AG20443 (cell line): ENCODE results near the gene UBE2E1.

ENCODE experiments used
- DNase-seq: peaks from one replicate; pipeline ENCODE4 v3.0.0; 2012; ENCODE audit warnings: low spot score, mixed read lengths

UBE2E1 gene

GRCh38 chr3:23805633-23806533, at the start of gene UBE2E1:
UBE2E1 (plus strand) TSS chr3:23805955; CDS start chr3:23807270, 1,315 bp downstream.
- DNase-seq, result peak; percentile 84

- DNase-seq, result no peak
Observed at GRCh38 chr3:23756206-23756840, 49.4 kb upstream of the UBE2E1 start.

DNA sequence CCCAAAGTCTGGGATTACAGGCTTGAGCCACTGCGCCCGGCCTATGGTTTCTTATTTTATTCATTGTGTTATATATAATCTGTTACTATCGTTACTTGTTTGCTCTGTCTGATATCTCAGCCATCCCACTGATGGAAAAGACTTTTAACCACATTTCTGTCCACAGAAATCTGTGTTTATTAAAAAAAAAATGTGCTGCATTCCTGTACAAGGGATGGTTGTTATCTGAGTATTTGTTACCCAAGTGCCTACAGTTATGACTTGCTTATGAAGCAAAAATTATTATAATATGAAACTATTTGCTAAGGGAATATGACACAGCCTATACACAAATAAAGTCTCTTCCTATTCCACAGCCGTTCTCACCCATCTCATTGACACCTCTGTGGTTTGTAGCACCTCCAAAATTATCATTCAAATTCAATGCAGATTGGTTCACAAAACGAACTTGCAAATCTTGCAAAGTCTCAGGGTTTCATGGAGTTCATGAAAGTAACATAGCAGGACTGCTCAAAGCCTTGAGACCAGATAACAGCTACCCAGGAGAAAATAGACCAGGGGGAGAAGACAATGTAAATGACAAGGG, 47.4 kb upstream of the UBE2E1 start:
- DNase-seq, result no peak

DNA sequence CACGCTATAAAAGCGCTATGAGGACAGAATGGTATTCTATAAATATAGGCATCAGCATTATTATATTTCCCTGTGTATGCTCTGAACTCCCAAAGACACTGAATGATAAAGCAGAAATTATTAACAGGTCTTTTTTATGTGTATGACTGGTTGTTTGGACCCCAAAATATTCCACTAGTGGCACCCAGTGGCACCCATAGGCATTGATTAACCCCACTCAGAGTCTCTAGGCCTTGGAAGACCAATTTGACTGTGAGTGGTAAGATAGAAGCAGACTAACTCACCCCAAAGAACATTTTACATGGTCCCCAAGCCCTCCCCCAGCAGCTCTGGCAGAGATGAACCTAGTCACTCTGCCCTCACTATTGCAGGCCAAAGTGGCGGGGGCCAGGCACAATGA, 45.4 kb upstream of the UBE2E1 start:
- no peak for DNase-seq

GRCh38 chr3:23760871-23761373, 44.8 kb upstream of the UBE2E1 start:
- DNase-seq, result no peak

- DNase-seq, result peak; percentile 32
Observed at GRCh38 chr3:23761440-23761896, 44.3 kb upstream of the UBE2E1 start.

DNA sequence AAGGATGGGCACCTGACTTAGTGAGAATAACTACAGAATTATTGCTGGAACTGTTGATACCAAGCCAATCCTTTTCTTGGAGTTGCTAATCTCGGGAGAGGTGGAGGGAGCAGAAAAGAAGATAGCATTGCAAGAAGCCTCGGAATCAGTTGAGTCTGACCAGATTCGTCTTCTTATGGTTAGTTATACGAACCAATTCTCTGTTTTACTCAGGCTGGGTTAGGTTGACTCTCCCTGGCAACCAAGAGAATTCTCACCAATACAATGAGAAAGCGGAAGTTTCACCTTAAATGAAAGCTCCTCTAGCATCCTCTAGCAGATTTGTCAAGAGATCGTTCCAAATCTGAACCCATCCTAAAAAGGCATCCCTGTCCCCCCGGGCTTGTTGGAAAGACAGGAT, 43.5 kb upstream of the UBE2E1 start:
- no peak for DNase-seq

- peak; percentile 44 for DNase-seq
Observed at GRCh38 chr3:23762759-23763477, 42.8 kb upstream of the UBE2E1 start.

DNA sequence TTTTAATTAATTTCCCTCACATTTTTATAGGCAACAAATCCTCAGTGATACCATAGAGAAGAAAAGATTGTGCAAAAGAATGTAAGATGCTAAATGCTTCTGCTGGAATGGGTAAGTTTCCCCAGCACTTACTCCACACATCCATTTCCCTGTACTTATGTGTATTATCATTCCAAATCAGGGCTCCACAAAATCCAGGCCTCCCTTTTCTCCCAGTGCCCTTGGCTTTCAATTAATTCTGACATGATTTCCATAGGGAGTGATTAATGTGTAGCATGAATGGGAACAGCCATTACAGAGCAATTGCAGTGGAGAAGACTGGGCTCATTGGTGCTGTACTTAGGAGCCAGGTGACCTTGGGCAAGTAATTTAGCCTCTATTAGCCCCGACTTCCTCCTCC, 41.3 kb upstream of the UBE2E1 start:
- DNase-seq, result no peak

DNA sequence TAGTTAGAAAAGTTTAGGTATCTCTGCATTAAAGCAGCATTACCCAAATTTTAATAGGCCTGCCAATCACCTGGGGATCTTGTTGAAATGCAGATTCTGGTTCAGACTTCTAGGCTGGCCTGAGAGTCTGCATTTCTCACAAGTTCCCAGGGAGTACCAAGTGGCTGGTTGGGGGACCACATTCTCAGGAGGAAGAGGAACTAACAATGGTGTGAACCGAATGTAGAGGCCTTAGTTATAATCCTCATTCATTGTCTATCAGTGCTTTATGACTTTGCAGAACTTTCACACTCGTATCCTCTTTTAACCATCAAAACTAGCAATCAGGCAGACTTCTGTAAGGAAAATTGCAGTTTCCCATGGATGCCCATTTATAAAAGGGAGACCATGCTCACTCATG, 38.2 kb upstream of the UBE2E1 start:
- no peak for DNase-seq

GRCh38 chr3:23775254-23775909, 30.4 kb upstream of the UBE2E1 start:
- DNase-seq, result no peak

DNA sequence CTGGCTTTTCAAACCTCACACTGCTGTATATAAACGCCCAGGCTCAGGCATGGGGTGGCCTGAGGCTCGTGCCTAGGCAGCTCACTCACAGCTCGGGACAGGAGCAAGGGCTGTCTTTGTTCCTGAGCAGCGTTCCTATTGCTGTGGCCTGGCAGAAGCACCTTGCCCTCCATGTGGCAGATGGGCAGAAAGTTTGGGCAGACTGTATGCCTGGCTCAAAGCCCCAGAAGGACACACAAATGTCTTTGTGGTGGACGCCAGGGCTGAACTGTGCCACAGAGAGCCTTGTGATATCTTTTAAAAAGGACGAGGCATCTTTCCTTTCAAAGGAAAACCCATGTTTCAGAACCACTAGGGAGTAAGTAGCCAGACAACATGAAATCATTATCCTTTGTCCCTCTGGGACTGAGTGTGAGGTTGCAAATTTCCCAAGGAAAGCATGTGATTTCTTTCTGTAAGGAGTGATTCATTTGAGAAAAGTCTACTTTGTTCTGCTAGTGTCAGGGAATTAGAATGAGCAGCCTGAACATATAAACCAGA, 29.3 kb upstream of the UBE2E1 start:
- peak; percentile 85 for DNase-seq

GRCh38 chr3:23778446-23778845, 27.3 kb upstream of the UBE2E1 start:
- no peak for DNase-seq

GRCh38 chr3:23779841-23780240, 25.9 kb upstream of the UBE2E1 start:
- DNase-seq, result no peak

DNA sequence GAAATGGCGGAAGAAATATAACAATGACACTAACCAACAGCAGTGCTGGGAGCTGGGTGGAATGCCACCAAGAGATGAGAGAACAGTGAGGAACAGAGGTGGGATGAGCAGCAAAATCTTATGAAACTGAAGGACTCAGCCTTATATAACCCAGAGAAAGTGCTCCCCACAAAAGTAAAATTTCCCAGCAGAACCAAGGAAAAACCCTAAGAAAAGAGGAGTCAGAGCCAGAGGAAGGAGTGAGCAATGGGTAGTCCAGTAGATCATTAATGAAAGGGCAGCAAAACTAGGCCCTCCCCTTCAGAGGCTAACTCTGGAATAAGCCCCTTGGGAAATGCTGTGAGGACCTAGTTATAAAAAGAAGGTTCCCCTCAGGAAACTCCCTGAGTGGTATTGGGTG, 24.7 kb upstream of the UBE2E1 start:
- DNase-seq, result no peak

- no peak for DNase-seq
Observed at GRCh38 chr3:23781871-23782270, 23.9 kb upstream of the UBE2E1 start.

DNA sequence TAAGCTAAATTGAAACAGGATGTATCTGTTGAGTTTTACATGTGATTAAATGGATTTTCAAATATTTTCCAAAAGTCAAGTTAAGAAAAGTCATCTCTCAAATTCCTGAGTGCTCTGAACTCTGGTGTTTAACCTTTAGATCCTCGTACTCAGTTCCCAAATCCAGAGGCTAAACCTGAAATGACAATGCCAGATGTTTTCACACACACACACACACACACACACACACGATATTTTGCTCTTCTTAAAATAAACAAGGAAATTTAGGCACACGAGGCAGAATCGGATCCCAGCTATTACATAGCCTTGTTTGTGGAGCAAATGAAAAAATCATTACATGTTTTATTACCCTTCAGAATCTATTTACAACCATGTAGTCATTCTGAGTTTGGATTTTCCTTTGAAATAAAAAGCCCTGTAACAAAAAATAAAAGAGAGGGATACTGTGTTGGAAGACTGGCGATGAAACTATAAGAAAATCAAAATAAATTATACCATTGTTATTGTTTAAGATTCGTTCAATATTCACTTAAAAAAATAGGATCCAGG, 20.6 kb upstream of the UBE2E1 start:
- no peak for DNase-seq

DNA sequence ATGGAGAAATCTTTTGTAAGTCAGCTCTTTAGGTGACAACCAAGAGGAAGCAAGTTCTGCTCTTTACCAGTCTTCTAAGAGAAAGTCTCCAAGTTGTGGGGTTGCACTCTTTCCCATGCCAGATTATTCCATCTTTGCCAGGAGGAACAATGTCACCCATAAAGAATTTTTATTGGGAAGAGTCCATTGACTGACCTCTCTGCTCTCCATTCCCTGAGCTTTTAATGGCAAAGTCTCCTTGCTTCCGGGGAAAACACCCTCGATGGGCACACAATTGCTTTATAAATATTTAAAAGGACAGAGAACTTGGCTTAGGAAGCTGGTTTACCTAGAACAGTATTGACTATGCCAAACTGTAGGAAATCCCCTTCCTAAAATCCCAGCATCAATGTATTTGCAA, 19.9 kb upstream of the UBE2E1 start:
- DNase-seq, result no peak

GRCh38 chr3:23791678-23792077, 14.1 kb upstream of the UBE2E1 start:
- DNase-seq, result no peak

- no peak for DNase-seq
Observed at GRCh38 chr3:23793528-23794134, 12.1 kb upstream of the UBE2E1 start.

DNA sequence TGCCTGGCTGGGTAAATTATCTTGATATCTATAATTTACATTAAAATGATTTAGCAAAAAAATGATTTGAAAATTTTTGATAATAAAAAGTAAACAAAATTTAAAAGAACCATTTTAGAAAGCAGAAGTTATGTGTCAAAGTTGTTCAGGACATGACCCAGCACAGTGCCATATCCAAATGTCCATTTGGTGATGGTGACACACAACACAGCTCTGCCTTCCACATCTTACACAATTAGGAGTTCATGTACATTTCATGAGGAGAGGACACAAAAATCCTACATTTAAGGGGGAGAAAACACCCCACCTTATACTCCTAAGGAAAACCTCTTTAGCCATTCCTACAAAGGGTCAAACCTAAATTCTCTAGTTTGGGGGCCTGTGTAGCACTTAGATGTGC, 10.7 kb upstream of the UBE2E1 start:
- no peak for DNase-seq
